Amniotic epithelial cell (primary cell): ENCODE results near the gene WDR33.
A peak's percentile ranks its signal among the peaks of the same experiment; 100 is the strongest.
"Not testable (repeated sequence)": the region's sequence is repeated elsewhere in the genome, so short reads cannot be mapped to it uniquely, and the experiment has no call there.

Source experiments
- DNase-seq: peaks from one replicate; pipeline ENCODE4 v3.0.0-alpha.2; 2010; ENCODE audit warnings: low read depth

WDR33 gene

DNA sequence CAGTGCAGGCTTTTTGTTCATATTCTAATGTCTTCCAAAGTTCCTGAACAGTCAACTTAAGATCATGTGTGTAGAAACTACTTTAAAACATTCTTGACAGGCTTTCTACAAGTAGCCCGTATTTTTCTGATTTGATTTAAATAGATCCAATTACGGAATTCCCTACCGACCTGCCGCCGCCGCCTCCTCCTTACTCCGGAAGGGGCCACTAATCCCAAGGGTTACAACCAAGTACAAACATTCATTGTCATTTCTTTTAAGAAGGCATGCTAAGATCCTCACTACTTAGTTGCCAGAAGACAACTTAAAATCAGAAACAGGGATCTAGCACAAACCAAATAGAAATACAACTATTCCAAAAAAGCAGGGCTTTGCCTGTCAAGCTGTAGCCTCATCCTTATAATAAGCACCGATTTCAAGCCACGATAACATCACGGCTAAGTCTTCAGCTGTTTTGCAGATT lies 784 bp downstream of the WDR33 start:
- DNase-seq, result peak; percentile 19

GRCh38 chr2:127807678-127808353 lies 3.2 kb downstream of the WDR33 start:
- DNase-seq, result peak; percentile 46

- peak; percentile 29 for DNase-seq
Measured at GRCh38 chr2:127806860-127807259, 4.1 kb downstream of the WDR33 start.

- no peak for DNase-seq
Measured at GRCh38 chr2:127805491-127805890, 5.5 kb downstream of the WDR33 start.

DNA sequence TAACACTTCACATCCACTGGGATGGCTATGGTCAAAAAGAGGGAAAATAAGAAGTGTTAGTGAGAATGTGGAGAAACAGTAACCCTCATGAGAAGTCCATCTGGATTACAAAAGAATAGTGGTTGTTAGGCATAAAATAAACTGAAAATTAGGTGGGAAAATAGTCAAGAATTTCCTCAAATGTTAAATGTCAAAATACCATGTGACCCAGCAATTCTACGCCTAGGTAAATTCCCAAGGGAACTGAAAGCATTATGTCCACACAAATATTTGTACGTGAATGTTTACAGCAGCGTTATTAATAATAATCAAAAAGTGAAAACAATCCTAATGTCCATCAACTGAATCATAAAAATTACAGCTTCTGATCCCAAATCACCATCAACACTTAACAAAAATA lies 11.0 kb downstream of the WDR33 start:
- no peak for DNase-seq

GRCh38 chr2:127796389-127796788 lies 14.6 kb downstream of the WDR33 start:
- no peak for DNase-seq

- DNase-seq, result not testable (repeated sequence)
Measured at GRCh38 chr2:127794901-127795300, 16.1 kb downstream of the WDR33 start.

DNA sequence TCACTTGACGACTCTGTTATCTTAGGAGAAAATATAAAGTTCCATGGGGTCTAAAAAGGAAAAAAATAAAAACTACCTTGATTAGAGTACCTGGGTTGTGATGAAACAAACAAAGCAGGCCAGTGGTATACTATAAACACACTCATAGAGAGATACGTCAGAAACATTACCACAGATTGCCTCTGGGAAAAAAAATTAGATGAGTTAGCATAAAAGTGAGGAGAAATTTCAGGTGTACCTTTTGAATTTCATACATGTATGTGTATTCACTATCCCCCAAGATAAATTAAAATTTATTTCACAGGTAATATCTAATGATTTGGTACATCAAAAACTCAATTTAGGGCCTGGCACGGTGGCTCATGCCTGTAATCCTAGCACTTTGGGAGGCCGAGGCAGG lies 18.2 kb downstream of the WDR33 start:
- no peak for DNase-seq

DNA sequence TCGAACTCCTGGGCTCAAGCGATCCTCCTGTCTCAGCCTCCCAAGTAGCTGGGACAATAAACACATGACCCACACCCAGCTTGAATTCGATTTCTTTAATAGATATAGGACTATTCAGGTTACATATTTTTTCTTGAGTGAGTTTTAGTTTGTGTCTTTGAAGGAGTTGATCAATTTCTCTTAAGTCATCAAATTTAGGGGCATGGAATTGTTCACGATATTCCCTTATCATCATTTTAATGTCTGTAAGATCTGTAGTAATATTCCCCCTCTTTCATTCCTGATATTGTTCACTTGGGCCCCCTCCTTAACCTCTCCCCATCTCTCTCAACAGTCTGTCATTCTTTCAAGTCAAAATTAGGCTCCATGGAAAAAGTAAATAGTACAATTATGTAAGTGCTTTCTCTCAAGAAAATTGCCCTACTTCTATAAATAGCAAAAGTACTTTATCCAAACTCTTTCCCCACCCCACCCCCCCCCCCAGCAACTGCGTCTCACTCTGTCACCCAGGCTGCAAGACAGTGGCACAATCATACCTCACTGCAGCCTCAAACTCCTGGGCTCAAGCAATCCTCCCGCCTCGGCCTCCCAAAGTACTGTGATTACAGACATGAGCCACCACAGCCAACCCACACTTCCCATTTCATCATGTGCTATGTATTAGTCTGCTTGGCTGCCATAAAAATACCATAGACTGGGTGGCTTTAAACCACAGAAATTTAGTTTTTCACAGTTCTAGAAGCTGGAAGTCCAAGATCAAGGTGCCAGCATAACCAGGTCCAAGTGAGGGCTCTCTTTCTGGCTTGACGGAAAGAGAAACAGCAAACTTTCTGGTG lies 20.1 kb downstream of the WDR33 start:
- no peak for DNase-seq

DNA sequence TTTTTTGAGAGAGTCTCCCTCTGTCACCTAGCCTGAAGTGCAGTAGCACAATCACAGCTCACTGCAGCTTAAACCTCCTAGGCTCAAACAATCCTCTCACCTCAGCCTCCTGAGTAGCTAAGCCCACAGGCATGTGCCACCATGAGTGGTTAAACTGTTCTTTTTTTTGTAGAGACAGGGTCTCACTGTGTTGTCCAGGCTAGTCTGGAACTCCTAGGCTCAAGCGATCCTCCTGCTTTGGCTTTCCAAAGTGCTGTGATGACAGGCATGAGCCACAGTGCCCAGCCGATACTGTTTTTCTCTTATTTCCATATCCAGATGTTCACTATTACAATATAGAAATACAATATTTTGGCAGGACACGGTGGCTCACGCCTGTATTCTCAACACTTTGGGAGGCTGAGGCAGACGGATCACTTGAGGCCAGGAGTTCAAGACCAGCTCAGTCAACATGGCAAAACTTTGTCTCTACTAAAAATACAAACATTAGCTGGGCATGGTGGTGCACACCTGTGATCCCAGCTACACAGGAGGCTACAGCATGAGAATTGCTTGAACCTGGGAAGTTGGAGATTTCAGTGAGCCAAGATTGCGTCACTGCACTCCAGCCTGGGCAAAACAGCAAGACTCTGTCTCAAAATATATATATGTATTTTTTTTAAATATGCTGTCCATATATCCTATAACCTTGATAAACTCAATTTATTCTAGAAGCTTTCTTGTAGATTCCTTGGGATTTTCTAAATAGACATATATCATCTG lies 24.7 kb downstream of the WDR33 start:
- no peak for DNase-seq

DNA sequence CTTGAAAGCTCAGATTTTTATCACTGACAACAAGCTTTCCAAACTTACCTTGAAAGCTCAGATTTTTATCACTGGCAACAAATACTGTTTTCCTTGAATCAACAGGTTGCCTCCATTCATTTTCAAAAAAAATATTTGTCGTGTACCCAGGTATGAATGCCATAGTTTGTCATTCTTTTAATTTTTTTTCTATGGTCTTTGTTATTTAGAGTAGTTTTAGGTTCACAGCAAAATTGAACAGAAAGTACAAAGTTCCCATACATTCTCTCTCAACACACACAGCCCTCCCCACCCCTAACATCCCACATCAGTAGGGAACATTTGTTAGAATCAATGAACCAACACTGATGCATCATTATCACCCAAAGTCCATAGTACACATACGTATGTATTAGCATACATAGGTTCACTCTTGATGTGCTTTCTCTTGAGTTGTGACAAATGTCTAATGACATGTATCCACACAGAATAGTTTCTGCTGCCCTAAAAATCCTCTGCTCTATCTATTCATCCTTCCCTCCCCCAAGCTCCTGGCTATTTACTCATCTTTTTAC lies 25.9 kb downstream of the WDR33 start:
- no peak for DNase-seq

GRCh38 chr2:127783101-127783500 lies 27.9 kb downstream of the WDR33 start:
- no peak for DNase-seq

- no peak for DNase-seq
Measured at GRCh38 chr2:127778850-127779249, 32.1 kb downstream of the WDR33 start.

DNA sequence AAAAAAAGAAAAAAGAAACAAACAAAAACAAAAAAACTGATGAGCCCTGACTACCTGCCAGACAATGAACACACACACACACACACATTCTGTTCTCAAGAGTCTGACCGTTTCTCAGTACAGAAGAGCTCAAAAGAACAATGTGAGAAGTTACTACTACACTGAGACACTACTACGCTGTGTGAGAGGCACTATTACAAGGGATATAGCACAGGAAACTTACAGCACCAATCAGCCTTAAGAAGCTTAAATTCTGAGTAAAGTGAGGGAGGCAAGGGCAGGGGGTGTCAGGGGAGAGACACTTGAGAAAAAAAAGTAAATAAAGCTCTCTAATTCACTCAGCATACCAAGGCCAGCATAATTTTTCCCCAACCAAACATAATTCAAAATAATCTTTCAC lies 32.5 kb downstream of the WDR33 start:
- DNase-seq, result no peak

DNA sequence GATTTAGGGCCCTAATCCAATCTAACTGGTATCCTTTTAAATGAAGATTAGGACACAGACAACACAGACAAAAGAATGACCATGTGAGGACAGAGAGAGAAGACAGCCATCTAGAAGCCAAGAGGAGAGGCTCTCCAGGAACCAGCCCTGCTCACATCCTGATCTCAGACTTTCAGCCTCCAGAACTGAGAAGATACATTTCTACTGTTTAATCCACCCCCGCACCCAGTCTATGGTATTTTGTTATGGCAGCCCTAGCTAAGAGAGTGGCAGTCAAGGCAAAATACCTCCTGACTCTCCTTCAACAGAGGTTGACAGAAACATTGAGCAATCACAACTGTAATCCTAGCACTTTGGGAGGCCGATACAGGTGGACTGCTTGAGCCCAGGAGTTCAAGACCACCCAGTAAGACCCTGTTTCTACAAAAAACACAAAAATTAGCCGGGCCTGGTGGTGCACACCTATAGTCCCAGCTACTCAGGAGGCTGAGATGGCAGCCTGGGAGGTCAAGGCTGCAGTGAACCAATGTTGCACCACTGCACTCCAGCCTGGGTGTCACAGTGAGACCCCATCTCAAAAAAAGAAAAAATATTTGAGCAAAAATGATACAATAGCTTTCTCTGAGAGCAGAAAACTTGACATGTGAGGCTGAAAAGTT lies 34.7 kb downstream of the WDR33 start:
- DNase-seq, result peak; percentile 41

DNA sequence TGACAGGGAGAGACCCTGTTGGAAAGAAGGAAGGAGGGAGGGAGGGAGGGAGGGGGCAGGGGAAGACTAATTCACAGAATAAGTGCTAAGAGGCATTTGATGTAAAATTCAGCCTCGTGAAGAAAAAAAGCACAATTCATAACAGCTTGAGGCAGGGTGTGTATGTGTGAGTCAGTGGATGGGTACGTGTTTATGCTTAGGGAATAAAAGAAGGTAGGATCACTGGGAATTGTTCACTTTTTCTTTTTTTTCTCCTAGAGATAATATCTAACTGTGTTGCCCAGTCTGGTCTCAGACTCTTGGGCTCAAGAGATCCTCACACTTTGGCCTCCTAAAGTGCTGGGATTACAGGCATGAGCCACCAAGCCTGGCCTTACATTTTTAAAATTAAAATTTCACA lies 39.2 kb downstream of the WDR33 start:
- DNase-seq, result peak; percentile 82

GRCh38 chr2:127770973-127771735 lies 39.8 kb downstream of the WDR33 start:
- peak; percentile 98 for DNase-seq

GRCh38 chr2:127770534-127770933 lies 40.4 kb downstream of the WDR33 start:
- not testable (repeated sequence) for DNase-seq

GRCh38 chr2:127769587-127769986 lies 41.4 kb downstream of the WDR33 start:
- DNase-seq, result no peak

DNA sequence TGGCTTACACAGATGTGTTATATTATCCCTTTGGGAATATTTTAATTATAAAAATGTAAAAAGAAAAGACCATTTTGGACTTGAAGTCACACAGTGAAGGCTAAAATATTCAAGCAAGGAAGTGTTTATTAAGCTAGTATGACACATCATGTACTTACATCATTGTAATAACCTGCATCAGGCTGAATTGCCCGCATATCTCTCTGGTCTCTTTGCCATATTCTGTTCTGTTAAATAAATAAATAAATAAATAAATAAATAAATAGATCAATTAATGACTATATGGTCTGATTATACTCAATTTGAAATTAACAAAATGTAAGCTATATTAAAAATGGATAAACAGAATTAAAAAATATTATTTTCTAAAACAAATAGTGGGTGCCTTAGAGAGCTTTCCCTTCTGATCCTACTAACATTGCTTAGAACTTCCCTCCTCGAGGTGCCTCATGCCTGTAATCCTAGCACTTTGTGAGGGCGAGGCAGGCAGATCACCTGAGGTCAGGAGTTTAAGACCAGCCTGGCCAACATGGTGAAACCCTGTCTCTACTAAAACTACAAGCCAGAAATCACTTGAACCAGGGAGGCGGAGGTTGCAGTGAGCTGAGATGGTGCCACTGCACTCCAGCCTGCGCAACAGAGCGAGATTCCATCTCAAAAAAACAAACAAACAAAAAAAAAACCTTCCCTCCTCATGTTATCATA lies 42.0 kb downstream of the WDR33 start:
- DNase-seq, result peak; percentile 50
